Spinal cord (tissue), 10 donors: Measurements from ENCODE around the gene LRRC8E. TPM values are rescaled to one million over a fixed set of nuclear protein-coding genes. Genes with fewer than 3 reads are reported as not detected.

ENCODE experiments used
- DNase-seq, 6 donors: peaks; one replicate each; pipeline versions ENCODE4 v3.0.0 to v3.0.0-alpha.2; 2013 to 2015; ENCODE audit warnings: low spot score in 6 of 6, low read depth in 4 of 6
- H3K27ac ChIP-seq: one replicate; pipeline ENCODE4 v1.5.1; 2013; ENCODE audit warnings: low read depth, low read length, control low read depth
- H3K27me3 ChIP-seq: one replicate; pipeline ENCODE4 v1.6.1; 2013; ENCODE audit warnings: low read length; ENCODE audit not compliant: control insufficient read depth, insufficient read depth
- H3K36me3 ChIP-seq: one replicate; pipeline ENCODE4 v1.6.1; 2013; ENCODE audit warnings: low read length; ENCODE audit not compliant: control insufficient read depth, insufficient read depth
- H3K4me1 ChIP-seq: one replicate; pipeline ENCODE4 v1.6.1; 2013; ENCODE audit warnings: low read length; ENCODE audit not compliant: control insufficient read depth, insufficient read depth
- H3K4me3 ChIP-seq: one replicate; pipeline ENCODE4 v1.5.1; 2013; ENCODE audit warnings: low read depth, low read length, control low read depth
- H3K9me3 ChIP-seq: one replicate; pipeline ENCODE4 v1.6.1; 2013; ENCODE audit warnings: low read length; ENCODE audit not compliant: control insufficient read depth, insufficient read depth
- WGBS: methylation state at CpG from one replicate; pipeline ENCODE4 v1.1.5; 2013; ENCODE audit warnings: missing lambda C conversion rate; ENCODE audit not compliant: insufficient coverage; 5-methylcytosine and 5-hydroxymethylcytosine counted together
- polyA plus RNA-seq, 2 donors: library from polyadenylated mRNA; unstranded; fragments of 120-200 nt; gene quantifications; one replicate each; pipeline ENCODE4 v1.2.1, GENCODE V29; 2013; ENCODE audit not compliant: insufficient read length in 2 of 2
- total RNA-seq, 2 donors: library from RNA; depleted of rRNA in 1 of 2; stranded (reverse); fragments of 120-200 nt in 1 of 2; fragments of >200 nt in 1 of 2; gene quantifications; one replicate each; pipeline versions ENCODE4 v1.2.3 to v1.2.4, GENCODE V29; 2013 to 2014
- donor health status: healthy.

LRRC8E gene
- total and polyA plus RNA-seq, 4 donors = 0.40 to 0.77 (median 0.66) TPM; not detected in 1

DNA sequence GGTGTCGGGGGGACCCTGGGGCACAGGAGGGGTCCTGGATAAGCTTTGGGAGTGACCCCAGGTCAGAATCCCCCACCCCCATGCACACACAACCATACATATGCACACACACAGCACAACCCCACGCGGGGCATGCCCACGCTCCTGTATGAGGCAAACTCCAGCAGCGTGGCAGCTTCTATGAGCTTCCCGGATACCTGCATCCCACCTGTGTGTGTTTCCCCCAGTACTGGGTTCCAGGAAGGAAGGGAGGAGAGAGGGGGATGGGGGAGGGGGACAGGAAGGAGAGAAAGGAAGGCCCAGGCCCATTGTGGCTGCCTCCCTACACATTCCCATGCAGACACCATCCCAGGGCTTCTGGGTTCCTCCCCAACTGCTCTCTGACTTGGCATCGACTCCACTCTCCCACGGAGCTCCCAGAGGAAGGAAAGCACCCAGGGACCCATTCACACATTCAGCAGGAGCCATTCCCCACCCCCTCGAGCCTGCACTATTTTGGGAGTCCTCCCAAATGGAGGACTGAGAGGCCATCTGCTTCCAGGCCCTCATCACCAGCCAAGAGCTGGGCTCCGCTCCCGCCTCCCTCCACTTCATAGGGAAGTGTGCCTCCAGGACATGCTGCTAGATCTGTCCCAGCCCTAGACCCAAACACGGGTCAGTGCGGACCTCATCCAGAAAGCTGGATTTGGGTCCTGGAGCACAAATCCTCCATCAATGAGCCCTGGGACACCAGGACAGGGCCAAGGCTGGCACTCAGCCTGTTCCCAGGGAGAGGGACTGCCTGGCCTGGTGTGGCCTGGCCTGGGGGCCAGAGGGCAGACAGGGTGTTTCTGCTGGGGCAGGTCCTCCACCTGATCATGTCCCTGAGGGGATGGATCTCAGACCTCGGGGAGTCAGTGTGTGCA lies 27.3 kb upstream of the LRRC8E start:
- H3K4me1 ChIP-seq = peaks cover 19% of the 10 kb centered on the region
- no peak overlapping the region for H3K4me3 ChIP-seq
- H3K27ac ChIP-seq = no peak overlapping the region
- H3K36me3 ChIP-seq = peaks cover 87% of the 10 kb centered on the region
- peaks cover 2% of the 10 kb centered on the region for H3K27me3 ChIP-seq
- DNase-seq = peak in 1 of 6 donors; percentile 85
- no peaks in the 10 kb centered on the region for H3K9me3 ChIP-seq
- 68% methylated on average over 9 of the region's 14 CpGs for WGBS

GRCh38 chr19:7861619-7862412 lies 26.5 kb upstream of the LRRC8E start:
- Histone ChIP-seq H3K27ac (no peak overlapping the region), H3K27me3 (peaks cover under 1% of the 10 kb centered on the region), H3K4me3 (peak overlapping the region; percentile 16), H3K36me3 (peaks cover 78% of the 10 kb centered on the region), H3K9me3 (no peaks in the 10 kb centered on the region), H3K4me1 (peaks cover 24% of the 10 kb centered on the region)
- WGBS = 42% methylated on average over 62 of the region's 63 CpGs
- no peak for DNase-seq

GRCh38 chr19:7862413-7862951 lies 25.8 kb upstream of the LRRC8E start:
- no peaks in the 10 kb centered on the region for H3K9me3 ChIP-seq
- no peaks in the 10 kb centered on the region for H3K27me3 ChIP-seq
- no peak overlapping the region for H3K27ac ChIP-seq
- H3K36me3 ChIP-seq = peaks cover 76% of the 10 kb centered on the region
- WGBS = 11% methylated on average over 27 of the region's 67 CpGs
- DNase-seq = peak in 2 of 6 donors; percentile 77 to 86
- peaks cover 24% of the 10 kb centered on the region for H3K4me1 ChIP-seq
- H3K4me3 ChIP-seq = peak overlapping the region; percentile 16

- peak in 1 of 6 donors; percentile 28 for DNase-seq
- H3K4me3 ChIP-seq = no peak overlapping the region
- H3K4me1 ChIP-seq = peaks cover 27% of the 10 kb centered on the region
- 56% methylated on average over 83 of the region's 83 CpGs for WGBS
- no peaks in the 10 kb centered on the region for H3K27me3 ChIP-seq
- peaks cover 72% of the 10 kb centered on the region for H3K36me3 ChIP-seq
- H3K27ac ChIP-seq = no peak overlapping the region
- no peaks in the 10 kb centered on the region for H3K9me3 ChIP-seq
Measured at GRCh38 chr19:7863157-7863970, 24.9 kb upstream of the LRRC8E start.

DNA sequence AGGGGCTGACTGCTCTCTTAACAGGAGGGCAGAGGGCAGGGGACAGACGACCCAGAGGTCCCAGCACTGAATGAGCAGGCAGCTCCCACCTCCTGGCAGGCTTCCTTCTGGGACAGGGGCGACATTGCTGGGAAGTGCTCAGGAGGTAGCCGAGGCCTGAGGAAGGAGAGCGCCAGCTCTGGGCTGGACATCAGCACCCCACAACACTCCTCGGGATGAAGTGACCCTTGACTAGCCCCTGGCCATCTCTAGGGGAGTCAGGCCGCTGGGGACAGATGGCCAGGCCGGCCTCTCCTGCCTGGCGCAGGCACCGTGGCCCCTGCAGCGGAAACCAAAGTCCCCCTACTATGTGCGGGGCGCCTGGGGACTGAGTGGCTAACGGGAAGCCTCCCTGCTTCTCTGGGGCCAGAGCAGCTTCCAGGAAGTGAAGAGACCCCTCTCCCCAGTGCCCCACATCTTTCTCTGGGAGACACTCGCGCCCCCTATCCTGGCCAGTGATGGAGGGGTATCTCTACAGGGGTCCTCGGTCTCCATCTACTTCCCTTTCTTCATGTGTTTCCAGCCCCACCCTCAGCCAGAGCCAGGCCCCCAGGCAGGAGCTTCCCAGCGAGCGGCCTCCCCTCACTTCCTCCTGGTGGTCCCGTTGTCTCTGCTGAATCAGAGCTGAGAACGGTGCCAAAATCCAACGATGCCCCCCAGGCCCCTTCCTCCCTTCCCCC lies 24.2 kb upstream of the LRRC8E start:
- no peak overlapping the region for H3K4me3 ChIP-seq
- no peak for DNase-seq
- H3K27me3 ChIP-seq = no peaks in the 10 kb centered on the region

DNA sequence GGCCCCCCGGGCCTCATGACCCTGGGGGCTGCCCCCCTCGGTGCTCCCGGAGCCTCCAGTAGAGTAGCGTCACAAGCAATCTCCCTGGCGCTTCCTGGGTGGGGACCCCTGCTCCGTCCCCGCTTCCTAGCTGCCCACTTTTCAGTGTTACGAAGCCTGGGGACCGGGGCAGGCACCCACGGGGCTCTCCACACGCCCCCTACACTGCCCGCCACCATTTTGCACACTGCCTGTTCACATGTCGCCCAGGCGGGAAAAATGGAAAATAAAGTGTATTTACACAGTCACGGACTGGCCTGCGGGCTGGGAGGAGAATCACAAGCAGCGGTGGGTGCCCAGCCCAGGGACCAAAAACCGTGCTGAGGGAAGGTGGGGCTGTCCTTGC lies 23.6 kb upstream of the LRRC8E start:
- Histone ChIP-seq H3K27me3 (no peaks in the 10 kb centered on the region), H3K27ac (no peak overlapping the region)
- 73% methylated on average over 17 of the region's 18 CpGs for WGBS

More for the DNA sequence above, 24.2 kb upstream of the LRRC8E start:
- peaks cover 34% of the 10 kb centered on the region for H3K4me1 ChIP-seq
- WGBS = 85% methylated on average over 11 of the region's 21 CpGs
- H3K27ac ChIP-seq = no peak overlapping the region
- H3K9me3 ChIP-seq = no peaks in the 10 kb centered on the region
- peaks cover 70% of the 10 kb centered on the region for H3K36me3 ChIP-seq

DNA sequence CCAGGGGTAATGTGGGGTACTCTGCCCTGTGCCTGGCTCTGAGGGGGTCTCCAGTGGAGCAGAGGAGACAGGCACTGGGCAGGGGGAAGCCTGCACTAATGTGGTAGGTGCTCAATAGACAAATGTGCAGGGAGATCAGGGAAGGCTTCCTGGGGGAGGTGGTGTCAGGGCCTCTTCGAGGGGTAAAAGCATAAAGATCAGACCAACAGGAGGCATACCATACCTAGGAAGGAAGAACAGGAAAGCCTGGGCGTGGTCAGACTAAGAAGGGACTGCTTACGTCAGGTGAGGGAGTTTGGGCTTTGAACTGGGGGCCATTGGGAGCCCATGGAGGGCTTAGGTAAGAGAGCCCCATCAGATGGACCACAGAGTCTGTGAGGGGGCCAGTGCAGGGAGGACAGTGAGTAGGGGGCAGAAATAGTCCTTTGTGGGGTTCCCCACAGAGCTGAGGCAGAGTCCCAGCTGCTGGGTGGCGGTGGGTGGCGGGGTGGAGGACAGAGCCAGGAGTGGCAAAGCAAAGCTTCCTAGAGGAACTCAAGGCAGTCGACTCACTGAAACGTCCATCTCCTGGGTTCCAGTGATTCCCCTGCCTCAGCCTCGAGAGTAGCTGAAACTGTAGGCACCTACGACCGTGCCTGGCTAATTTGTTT lies 22.9 kb upstream of the LRRC8E start:
- H3K27me3 ChIP-seq = no peaks in the 10 kb centered on the region
- H3K4me3 ChIP-seq = no peak overlapping the region
- peaks cover 58% of the 10 kb centered on the region for H3K36me3 ChIP-seq
- H3K4me1 ChIP-seq = peaks cover 42% of the 10 kb centered on the region
- H3K27ac ChIP-seq = no peak overlapping the region
- H3K9me3 ChIP-seq = no peaks in the 10 kb centered on the region
- no peak for DNase-seq
- WGBS = 54% methylated on average over 10 of the region's 10 CpGs

More for the DNA sequence above, 23.6 kb upstream of the LRRC8E start:
- H3K36me3 ChIP-seq = peaks cover 64% of the 10 kb centered on the region
- H3K9me3 ChIP-seq = no peaks in the 10 kb centered on the region
- H3K4me3 ChIP-seq = no peak overlapping the region
- peaks cover 38% of the 10 kb centered on the region for H3K4me1 ChIP-seq
- no peak for DNase-seq

- peaks cover 41% of the 10 kb centered on the region for H3K4me1 ChIP-seq
- H3K36me3 ChIP-seq = peaks cover 56% of the 10 kb centered on the region
- H3K9me3 ChIP-seq = no peaks in the 10 kb centered on the region
- peak in 1 of 6 donors; percentile 15 for DNase-seq
- no peak overlapping the region for H3K4me3 ChIP-seq
- 66% methylated on average over 12 of the region's 12 CpGs for WGBS
- no peak overlapping the region for H3K27ac ChIP-seq
- H3K27me3 ChIP-seq = no peaks in the 10 kb centered on the region
Measured at GRCh38 chr19:7866399-7867091, 21.8 kb upstream of the LRRC8E start.
